OCI-LY3 (cell line): ENCODE measurements around the gene LOXHD1.

Experiments used
- H2AFZ ChIP-seq: fragments of 200-600, 300-600 bp; shearing (Covaris generic); 2 replicates; pipeline ENCODE4 v1.6.0; 2014; ENCODE audit warnings: antibody characterized with exemption, low read depth, low read length
- H3K27ac ChIP-seq: fragments of 200-600, 300-600 bp; sonication (generic); 2 replicates; pipeline ENCODE4 v1.5.1; 2014; ENCODE audit warnings: mild to moderate bottlenecking, low read length, moderate library complexity, mixed read lengths
- H3K27me3 ChIP-seq: fragments of 200-600, 300-600 bp; sonication (generic); 2 replicates; pipeline ENCODE4 v1.6.1; 2014; ENCODE audit warnings: low read depth, low read length, mixed read lengths
- H3K36me3 ChIP-seq: fragments of 200-600, 300-600 bp; sonication (generic); replicated peaks from 2 replicates; pipeline ENCODE3; 2014; ENCODE audit warnings: low read depth, low read length, mixed read lengths
- H3K4me1 ChIP-seq: fragments of 300-600, 200-600 bp; sonication (generic); 2 replicates; pipeline ENCODE4 v1.6.1; 2014; ENCODE audit warnings: low read length, mixed read lengths
- H3K4me2 ChIP-seq: fragments of 200-600, 300-600 bp; sonication (generic); 2 replicates; pipeline ENCODE4 v1.6.1; 2014; ENCODE audit warnings: low read length, mixed read lengths
- H3K4me3 ChIP-seq: fragments of 300-600, 200-600 bp; sonication (generic); 2 replicates; pipeline ENCODE4 v1.5.1; 2014; ENCODE audit warnings: antibody characterized with exemption, mild to moderate bottlenecking, low read length, moderate library complexity
- H3K79me2 ChIP-seq: fragments of 300-600, 200-600 bp; shearing (Covaris generic); 2 replicates; pipeline ENCODE4 v1.6.1; 2014; ENCODE audit warnings: mild to moderate bottlenecking, low read length, mixed read lengths
- H3K9ac ChIP-seq: fragments of 300-600, 200-600 bp; shearing (Covaris generic); 2 replicates; pipeline ENCODE4 v1.6.0; 2014; ENCODE audit warnings: mild to moderate bottlenecking, low read length, moderate library complexity
- H3K9me3 ChIP-seq: fragments of 200-600, 300-600 bp; shearing (Covaris generic); 2 replicates; pipeline ENCODE4 v1.6.1; 2014; ENCODE audit warnings: low read length, mixed read lengths; ENCODE audit not compliant: insufficient read depth
- H4K20me1 ChIP-seq: fragments of 200-600, 300-600 bp; sonication (generic); 2 replicates; pipeline ENCODE4 v1.6.1; 2016; ENCODE audit warnings: low read length, mixed read lengths; ENCODE audit not compliant: insufficient read depth
- CTCF ChIP-seq: fragments of 200-600, 300-600 bp; sonication (generic); IDR thresholded peaks from 2 replicates; pipeline ENCODE4 v1.5.1; 2014; ENCODE audit warnings: antibody characterized with exemption, low read length, low read depth
- EZH2phosphoT487 ChIP-seq: fragments of 200-600 bp; shearing (Covaris generic); IDR thresholded peaks from 2 replicates; pipeline ENCODE4 v1.6.1; 2018; ENCODE audit warnings: antibody characterized with exemption, mixed run types, low read depth

The LOXHD1 gene

GRCh38 chr18:46474487-46475389, 182.3 kb downstream of the LOXHD1 start:
- Histone ChIP-seq H3K9me3 (no peaks in the 10 kb centered on the region), H3K36me3 (no peaks in the 10 kb centered on the region), H3K27me3 (peaks cover 67% of the 10 kb centered on the region), H2AFZ (no peak overlapping the region), H3K27ac (no peak overlapping the region), H3K4me3 (no peak overlapping the region), H3K4me2 (no peak overlapping the region), H4K20me1 (no peaks in the 10 kb centered on the region), H3K4me1 (no peaks in the 10 kb centered on the region), H3K9ac (no peak overlapping the region), H3K79me2 (no peaks in the 10 kb centered on the region)
- TF ChIP-seq EZH2phosphoT487 = no peak
- no peak for TF ChIP-seq CTCF

- TF ChIP-seq EZH2phosphoT487 = no peak
- no peak for TF ChIP-seq CTCF
- no peak overlapping the region for H3K27ac ChIP-seq
- no peak overlapping the region for H3K4me3 ChIP-seq
- H3K4me2 ChIP-seq = no peak overlapping the region
- no peaks in the 10 kb centered on the region for H3K79me2 ChIP-seq
- H3K4me1 ChIP-seq = no peaks in the 10 kb centered on the region
- H3K27me3 ChIP-seq = peaks cover 63% of the 10 kb centered on the region
- H3K9me3 ChIP-seq = no peaks in the 10 kb centered on the region
- H3K36me3 ChIP-seq = no peaks in the 10 kb centered on the region
- H2AFZ ChIP-seq = no peak overlapping the region
- H3K9ac ChIP-seq = no peak overlapping the region
- H4K20me1 ChIP-seq = no peaks in the 10 kb centered on the region
Measured at GRCh38 chr18:46471809-46472498, 185.1 kb downstream of the LOXHD1 start.

GRCh38 chr18:46470714-46471113, 186.3 kb downstream of the LOXHD1 start:
- TF ChIP-seq EZH2phosphoT487 (no peak), CTCF (no peak)
- Histone ChIP-seq H3K36me3 (no peaks in the 10 kb centered on the region), H3K4me3 (no peak overlapping the region), H4K20me1 (no peaks in the 10 kb centered on the region), H2AFZ (no peak overlapping the region), H3K27me3 (peaks cover 61% of the 10 kb centered on the region), H3K9ac (no peak overlapping the region), H3K4me2 (no peak overlapping the region), H3K4me1 (no peaks in the 10 kb centered on the region), H3K79me2 (no peaks in the 10 kb centered on the region), H3K9me3 (no peaks in the 10 kb centered on the region), H3K27ac (no peak overlapping the region)

- H3K9me3 ChIP-seq = no peaks in the 10 kb centered on the region
- H3K4me1 ChIP-seq = no peaks in the 10 kb centered on the region
- H3K4me2 ChIP-seq = no peak overlapping the region
- no peak overlapping the region for H3K9ac ChIP-seq
- peaks cover 63% of the 10 kb centered on the region for H3K27me3 ChIP-seq
- no peak overlapping the region for H2AFZ ChIP-seq
- no peaks in the 10 kb centered on the region for H4K20me1 ChIP-seq
- no peaks in the 10 kb centered on the region for H3K79me2 ChIP-seq
- no peak overlapping the region for H3K4me3 ChIP-seq
- TF ChIP-seq CTCF = no peak
- no peak for TF ChIP-seq EZH2phosphoT487
- no peak overlapping the region for H3K27ac ChIP-seq
- no peaks in the 10 kb centered on the region for H3K36me3 ChIP-seq
Measured at GRCh38 chr18:46469186-46469915, 187.7 kb downstream of the LOXHD1 start.
